HG03575 (cell line): ENCODE measurements around the gene VDR.
"Not testable (repeated sequence)": the region's sequence is repeated elsewhere in the genome, so short reads cannot be mapped to it uniquely, and the experiment has no call there.

ENCODE experiments used
- ATAC-seq: cut with Tn5 transposase; IDR thresholded peaks from one replicate; pipeline ENCODE4 v1.9.1; 2021; ENCODE audit not compliant: unreplicated experiment, insufficient number of reproducible peaks, low FRiP score; ENCODE audit errors: extremely low read depth

VDR gene

DNA sequence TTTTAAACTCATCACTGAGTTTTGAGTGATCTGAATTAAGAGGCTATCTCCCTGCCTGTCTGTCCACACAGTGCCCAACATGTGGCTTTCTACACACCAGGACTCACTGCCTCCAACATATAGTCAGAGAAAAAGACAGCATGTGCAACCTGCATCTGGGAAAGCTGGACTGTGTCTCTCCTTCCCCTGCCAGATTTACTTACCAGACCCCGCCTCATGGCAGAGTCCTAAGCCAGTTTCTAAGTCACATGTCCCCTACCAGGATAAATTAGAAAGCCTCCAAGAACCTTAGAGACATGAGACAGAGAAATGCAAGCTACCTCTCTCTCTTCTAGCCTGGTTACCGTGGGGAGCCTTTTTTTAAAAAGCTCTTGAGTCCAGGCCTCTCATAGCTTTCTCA, 82.4 kb downstream of the VDR start:
- no peak for ATAC-seq

DNA sequence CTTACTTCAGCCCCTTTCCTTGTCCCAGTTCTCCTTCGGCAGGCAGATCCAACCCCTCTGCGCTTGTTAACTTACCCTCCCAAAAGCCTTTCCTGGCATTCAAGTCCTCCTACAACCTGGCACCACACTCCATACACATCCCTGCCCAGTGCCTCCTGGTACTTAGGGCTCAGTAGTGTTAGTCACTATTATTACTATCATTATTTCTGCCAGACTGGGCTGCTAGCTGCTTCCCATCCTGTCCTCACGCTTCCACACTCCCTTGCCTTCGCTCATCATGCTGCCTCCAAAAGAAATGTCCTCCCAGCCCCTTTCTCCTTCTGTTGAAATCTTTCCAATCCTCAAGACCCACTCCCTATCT, 83.5 kb downstream of the VDR start:
- no peak for ATAC-seq

DNA sequence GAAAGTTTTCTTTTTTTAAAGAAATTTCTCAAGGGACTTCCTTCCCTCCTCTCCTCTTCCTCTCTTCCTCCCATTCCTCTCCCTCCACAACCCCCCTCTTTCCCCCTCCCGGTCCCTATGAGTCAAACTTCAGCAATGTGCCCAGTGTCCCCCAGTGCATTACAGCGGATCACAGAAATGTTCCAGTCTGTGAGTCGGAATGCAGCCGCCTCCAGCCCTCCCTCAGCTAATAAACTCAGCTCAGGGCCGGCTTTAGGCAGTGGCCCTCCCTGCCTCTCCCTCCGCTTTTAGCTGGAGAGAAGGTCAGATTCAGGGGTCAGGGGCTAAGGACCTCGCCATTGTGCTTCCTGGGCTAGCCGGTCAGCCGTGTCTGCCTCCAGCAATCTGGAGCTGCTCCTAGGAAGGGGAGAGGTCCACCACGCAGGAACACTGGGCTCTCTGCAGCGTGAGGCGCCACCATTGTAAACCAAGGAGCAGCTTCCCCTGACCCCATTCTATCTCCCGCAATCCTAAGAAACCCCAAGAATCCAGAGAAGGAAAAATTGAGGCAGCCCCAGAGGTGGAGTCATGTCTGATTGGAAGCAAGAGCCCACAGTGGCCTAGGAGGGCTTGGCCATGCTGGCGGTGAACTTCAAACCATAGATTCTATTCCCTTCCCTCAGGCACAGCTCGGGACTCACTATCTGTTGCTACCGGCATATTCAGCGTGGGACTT, 84.0 kb downstream of the VDR start:
- no peak for ATAC-seq

DNA sequence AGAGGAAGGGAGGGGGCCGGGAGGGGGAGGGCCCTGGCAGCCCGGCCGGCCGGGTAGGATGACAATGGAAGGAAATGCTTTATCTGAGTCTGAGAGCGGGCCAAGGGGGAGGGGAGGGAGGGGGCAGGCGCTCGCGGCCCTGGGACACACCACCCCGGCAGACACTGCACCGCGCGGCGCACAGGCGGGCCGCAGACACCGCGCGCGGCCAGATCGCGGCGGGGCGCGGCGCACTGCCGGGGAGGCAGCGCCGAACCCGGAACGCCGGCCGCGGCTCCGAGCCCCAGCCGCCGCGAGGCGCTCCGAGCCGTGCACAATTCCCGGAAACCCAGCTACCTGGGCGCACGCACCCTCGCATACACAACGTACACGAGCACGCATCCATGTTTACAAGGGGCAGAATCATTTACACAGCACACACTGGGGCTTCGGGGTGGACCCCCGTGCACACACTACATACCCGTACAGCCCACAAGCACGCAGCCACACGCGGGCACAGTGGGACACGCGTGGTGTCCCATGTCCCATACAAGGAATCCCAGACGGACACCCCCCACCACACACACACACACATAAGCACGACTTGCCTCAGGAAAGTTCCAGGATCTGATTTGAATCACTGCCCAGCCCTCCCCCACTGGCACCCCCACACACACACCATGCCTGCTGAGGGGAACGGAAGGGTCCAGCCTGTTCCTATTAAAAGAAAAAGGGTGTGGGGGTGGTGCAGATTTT, 84.7 kb downstream of the VDR start, which contains the start of gene HDAC7:
Gene HDAC7 (minus strand): TSS at position 8 of the 735 bp plus-strand sequence. CDS start 118 bp downstream, outside the sequence.
- ATAC-seq: no peak

DNA sequence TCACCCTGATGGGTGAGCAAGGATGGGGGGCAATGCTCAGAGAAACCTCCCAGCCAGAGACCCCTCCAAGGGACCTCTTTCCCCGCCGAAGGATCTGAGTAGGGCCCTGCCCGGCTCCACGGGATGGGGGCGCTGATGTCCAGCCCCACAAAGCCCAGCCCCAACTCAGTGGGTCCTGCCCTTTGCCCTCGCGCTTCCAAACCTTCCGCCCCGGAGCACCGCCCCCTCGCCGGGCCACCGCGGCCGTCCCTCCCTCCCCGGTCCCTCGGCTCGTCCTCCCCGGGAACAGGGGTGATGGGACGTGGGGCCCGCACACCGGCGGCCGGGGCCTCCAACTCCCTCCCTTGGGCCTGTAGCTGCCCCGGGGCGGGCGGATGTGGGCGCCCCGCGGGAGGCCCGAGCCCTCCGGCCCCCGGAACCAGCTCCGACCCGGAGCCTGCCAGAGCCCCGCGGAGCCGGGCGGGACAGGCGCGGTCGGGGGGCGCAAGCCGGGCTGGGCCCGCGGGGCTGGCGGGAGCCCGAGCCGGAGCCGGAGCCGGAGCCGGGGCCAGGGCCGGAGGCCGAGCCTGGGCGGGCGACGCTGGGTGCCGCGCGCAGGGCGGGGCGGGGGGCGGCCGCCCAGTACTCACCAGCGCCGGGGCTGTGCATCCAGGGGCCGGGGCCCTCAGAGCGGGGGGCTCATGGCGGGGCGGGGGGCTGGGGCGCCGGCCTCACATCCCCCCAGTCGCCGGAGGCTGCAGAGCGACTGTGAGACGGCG, 85.5 kb downstream of the VDR start:
- no peak for ATAC-seq

DNA sequence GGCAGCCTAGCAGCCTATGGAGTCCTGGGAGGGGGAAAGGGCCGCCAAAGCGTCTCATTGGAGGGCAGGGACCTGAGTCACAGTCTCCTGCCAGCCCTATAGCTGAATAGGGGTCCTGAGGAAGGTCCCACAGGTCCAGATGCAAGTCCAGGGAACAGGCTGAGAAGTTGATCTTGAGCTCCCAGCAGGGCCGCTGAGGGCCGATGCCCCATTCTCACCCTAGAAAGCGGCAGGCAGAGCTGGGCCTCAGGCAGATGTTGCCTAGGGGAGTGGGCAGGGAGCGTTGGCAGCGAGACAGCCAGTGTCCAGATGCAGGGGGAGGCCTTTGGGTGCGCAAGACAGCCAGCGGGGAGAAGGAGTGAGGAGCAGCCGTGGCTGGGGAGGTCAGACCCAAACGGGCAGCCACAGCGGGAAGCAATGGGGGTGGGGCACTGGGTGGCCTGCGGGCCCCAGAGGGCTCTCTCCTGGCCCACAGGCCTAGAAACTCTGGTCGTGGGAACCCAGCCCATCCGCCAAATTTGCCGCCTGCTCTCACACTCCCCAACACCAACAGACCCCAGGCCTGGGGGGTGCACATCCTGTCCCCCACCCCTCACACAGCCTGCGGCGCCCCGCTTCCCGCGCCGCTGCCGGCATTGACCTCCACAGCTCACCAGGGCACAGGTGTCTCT, 86.2 kb downstream of the VDR start:
- ATAC-seq: no peak

DNA sequence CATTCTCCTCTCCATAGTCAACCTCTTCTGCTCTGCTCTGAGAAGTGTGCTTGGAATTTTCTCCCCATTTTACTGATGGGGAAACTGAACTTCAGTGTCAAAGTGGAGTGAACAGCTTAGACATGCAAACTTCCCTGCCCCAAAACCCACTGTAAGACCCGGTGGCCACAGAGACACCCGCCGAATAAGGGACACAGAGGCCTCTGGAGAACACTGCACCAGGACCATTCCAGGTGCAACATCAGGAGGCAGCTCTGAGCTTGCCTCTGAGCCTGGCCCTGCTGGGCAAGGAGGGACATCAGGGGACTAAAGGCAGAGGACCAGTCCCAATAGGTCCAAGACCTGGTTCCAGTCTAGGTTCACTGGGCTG, 86.8 kb downstream of the VDR start:
- ATAC-seq: no peak

DNA sequence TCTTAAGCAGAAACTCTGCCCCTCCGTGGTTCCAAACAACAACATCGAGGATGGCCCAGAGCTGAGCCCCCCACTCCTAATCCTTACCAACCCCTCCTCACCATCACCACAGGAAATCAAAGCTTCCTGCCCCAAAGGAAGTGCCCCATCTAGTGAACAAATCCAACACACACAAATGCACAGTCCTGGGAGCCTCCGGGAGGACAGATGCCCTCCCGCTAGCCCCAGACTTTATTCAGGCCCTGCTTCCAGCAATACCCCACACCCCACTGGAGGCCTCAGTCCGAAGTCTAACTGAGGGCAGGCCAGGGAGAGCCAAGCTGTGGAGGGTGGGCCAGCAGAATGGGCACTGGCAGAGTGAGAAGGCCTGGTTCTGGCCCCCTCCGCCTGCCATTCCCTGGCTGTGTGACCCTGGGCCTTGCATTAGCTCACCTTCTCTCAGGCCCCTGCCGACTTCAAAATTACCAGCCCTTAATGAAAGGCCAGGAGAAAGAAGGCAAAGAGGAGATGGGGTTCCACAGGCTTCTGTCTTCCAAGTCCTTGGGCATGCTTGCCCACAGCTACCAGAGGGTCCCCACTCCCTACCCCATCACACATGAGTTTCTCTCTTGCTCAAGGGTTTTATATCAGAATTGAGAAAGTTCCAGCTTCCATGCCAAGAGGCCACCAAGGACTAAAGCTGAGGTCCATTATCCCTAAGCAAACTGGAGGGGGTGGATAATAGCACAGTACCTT, 87.4 kb downstream of the VDR start:
- ATAC-seq: no peak

DNA sequence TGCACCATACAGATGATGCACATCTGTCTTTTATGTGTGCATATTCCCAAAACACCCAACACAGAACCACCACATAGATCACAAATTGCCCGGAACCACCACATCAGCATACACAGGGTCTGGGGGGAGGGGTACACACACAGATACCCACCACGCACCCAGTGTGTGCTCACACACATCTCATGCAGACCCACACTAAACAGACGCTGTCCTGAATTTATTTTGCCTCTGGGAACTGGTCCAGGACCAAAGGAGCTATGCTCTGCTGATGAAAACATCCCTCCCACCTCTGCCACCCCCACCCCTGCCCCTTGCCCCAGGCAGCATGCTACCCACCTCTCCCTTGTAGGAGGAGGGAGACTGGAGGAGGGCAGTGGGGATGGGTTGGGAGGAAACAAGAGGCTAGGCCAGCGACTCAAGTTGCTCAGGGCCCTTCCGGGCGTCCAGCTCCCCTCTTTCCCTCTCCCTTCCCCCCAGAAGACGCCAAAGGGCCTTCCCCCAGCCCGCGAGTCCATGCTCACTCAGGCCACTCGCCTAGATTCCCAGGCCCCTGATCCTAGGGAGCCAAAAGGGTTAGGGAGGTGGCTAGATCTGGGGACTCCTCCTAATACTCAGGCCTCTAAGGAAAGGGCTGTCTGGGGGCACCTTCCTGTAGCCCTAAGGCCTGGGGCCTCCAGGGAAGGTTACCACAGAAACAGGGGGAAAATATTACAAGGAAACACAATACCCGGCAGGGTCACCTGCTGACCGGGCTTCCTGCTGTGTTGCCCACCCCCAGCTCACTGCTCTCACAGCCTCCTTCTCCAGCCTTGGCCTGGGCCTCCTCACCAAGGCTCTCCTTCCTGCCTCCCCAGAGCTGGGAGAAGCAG, 88.2 kb downstream of the VDR start:
- no peak for ATAC-seq

DNA sequence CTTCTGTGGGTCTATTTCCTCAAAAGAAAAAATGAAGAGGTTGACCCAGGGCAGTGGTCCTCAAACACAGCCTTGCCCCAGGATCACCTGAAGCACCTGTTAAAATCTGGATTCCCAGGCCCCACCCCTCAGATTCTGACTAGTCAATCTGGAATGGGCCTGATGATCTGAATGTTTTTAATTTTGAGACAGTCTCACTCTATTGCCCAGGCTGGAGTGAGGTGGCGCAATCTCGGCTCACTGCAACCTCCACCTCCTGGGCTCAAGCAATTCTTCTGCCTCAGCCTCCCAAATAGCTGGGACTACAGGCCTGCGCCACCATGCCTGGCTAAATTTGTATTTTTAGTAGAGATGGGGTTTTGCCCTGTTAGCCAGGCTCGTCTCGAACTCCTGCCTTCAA, 89.3 kb downstream of the VDR start:
- ATAC-seq: not testable (repeated sequence)

DNA sequence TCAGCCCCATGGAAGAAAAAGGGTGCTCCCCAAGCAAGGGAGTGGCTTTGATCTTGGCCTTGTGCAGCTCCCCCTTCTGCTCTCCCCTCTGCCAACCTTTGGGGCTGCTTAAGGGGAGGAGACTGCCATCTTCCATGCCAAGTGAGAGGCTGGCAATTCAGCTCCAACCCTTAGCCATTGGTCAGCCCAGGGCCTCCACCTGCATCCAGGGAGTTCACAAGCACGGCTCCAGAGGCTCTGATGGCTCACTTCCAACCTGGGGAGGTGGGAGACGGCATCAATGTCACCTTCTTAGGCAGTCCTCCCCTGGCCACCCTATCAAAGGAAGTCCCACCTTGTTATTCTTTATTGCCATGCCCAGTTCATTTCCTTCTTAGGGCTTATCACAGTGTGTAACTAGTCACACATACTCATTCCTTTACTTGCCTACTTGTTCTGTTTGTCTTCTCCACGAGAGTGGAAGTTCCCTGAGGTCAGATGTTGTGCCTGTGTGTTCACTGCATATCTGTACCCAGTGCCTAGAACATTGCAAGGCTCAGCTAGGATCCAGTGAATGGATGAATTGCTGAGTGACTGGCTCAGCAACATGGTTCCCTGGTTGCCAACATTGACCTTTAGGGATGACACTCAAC, 90.1 kb downstream of the VDR start:
- no peak for ATAC-seq

DNA sequence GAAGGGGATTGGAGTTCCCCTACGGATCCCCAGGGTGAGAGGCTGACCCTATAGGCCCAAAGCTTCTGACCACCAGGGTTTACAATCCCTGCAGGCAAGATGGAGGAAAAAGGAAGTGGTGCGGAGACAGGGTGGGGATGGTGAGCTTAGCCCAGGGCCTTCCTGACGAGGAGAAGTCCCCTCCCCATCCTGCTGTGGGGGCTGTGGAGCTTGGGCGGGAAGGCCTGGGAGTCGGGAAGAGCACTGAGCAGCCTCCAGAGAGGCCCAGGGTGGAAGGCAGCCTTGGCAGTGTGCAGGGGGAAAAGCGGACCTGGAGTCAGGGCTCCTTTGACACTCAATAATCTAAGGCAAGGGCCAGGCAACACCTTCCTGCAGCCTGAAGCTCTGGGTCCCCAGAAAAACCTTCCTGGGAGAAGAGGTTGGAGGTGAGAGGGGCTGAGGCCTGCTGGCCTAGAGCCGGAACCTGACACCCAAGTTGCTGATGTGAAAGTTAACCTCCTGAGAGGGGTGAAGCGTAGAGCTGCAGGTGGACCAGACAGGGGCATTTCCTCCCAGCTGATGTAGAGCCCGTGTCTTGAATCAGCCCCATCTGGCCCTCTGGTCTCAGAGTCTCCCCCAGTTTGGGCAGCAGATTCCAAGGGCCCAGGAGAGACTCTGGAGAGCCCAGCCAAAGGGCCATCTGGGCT, 91.1 kb downstream of the VDR start:
- no peak for ATAC-seq

DNA sequence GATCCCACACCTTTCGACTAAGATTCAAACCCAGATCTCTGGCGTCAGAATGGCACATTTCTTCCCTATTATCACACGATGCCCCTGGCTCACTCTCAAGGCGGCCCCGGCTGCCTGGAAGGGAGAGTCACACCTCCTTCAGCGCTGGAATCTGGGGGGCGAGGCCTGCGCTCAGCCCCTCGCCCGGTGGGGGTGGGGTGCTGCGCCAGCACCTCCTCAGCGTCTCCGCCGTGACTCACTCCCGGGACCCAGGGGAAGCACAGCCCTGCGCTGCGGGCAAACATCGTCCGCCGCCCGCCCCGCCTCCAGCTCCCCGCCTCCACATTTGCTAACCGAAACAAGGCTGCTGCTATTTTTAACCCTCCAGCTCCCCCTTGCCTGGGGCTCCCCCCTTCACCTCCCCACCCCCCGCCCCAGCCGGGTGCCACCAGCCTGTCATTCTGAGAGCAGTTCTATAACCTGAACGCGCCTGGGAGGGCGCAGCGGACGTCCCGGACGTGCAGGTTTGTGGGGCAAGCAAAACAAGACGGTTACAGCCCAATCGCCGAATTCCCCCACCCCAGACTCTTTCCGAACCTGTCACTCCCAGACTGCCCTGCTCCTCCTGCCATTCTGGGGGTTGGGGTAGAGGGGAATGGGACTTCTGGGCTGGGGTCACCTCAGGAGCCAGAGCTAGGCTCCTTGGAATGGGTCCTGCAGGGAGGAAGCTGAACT, 91.8 kb downstream of the VDR start:
- ATAC-seq: no peak

DNA sequence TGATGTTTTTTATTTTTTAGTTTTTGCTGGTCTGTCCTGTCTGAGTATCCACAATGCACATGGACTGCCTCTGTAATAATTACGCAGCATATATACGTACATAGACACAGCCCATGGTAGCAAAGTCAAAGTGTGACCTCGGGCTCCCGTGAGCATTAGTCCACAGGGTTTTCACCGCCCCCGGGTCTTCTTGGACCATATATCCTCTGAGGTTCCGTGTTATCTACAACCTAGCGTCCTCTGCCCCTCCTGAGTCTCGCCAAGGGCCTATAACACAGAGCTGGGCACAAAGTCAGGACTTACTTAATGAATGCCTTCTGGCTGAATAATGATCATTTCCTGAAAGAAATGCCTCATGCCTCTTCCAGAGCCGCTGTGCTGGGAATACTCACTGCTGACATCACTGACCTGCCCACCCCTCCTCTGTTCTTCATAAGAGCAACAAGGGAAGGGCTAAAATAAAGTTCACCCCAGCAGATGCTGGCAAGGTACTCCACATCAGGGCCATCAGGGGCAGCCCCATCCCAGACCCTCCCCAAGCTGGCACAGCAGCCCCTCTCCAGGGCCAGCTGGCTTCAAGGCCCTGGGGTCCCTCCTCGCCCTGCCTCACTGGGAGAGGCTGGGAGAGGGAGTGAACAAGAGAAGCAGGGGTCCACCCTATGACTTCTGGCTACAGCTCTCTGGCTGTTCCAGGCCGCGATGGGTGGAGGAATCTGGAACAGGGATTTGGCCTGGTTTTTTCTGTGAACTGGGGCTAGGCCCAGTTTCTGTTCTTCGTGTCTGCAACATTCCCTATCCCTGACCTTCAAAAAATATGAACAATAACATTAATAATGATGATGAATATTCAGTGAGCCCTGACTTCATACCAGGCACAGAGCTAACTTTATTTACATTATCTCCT, 93.0 kb downstream of the VDR start:
- ATAC-seq: no peak

DNA sequence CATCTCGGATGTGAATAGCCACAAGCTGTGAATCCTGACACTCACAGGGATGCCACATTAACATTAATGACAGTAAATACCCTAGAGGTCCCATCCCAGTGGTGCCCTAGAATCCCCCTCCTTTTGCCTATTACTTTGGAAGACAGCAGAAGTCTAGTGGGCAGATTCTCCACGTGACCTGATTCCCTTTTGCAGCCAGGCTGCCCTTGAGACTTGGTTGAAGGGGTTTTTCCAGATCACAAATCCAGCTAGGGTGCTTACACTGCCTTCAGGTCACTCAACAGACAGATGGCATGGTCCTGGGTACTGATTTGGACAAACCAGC, 93.8 kb downstream of the VDR start:
- no peak for ATAC-seq

DNA sequence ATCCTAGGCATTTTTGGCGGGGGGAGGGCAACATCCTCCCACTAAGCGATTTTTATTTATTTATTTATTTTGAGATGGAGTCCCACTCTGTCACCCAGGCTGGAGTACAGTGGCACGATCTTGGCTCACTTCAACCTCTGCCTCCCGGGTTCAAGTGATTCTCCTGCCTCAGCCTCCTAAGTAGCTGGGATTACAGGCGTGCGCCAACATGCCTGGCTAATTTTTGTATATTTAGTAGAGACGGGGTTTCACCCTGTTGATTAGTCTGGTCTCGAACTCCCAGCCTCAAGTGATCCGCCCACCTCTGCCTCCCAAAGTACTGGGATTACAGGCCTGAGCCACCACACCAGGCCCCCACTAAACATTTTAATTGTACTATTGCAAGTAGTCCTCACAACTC, 95.3 kb downstream of the VDR start:
- not testable (repeated sequence) for ATAC-seq
